K562 (cell line): ENCODE results near the gene CASP5. TPM values are rescaled to one million over a fixed set of nuclear protein-coding genes. Genes with fewer than 3 reads are reported as not detected.

Source experiments
- ATAC-seq: fragments of 200-7000 bp; cut with Tn5 transposase; 3 replicates; pipeline ENCODE4 v1.9.1; 2020; ENCODE audit warnings: moderate library complexity
- BruUV-seq: library from RNA; stranded (reverse); fragments of 400-500 nt; replicated peaks from 2 replicates; lab custom pipeline; 2021; lab: Mats Ljungman, UMichigan
- CTCF ChIA-PET: fragments of 300-600 bp; formaldehyde crosslinking; extraction: SDS; loops from one replicate; lab custom pipeline; 2021; ENCODE audit warnings: low intra/inter-chr PET ratio; lab: Yijun Ruan, JAX
- POLR2A ChIA-PET: fragments of 300-600, 350-650 bp; sonication (Branson Sonifier 250); formaldehyde crosslinking; extraction: SDS; loops from one replicate; lab custom pipeline; 2021; ENCODE audit warnings: antibody characterized with exemption, inconsistent platforms; lab: Yijun Ruan, JAX
- DNase-seq, 4 experiments: peaks; one replicate each; pipeline versions ENCODE4 v3.0.0 to v3.0.0-alpha.2; 2011 to 2018; ENCODE audit warnings: low spot score in 3 of 4, mixed read lengths in 3 of 4; ENCODE audit errors: extremely low read depth in 1 of 4
- FAIRE-seq: peaks from 2 replicates; lab custom pipeline; 2011; peaks lifted over from hg19 to GRCh38; lab: Jason Lieb, UNC
- H2AFZ ChIP-seq: 2 replicates; pipeline ENCODE4 v1.6.0; 2011; ENCODE audit warnings: low read depth, low read length, control low read depth, inconsistent platforms
- H3K27ac ChIP-seq: fragments of 200-600 bp; 3 replicates; pipeline ENCODE4 v1.8.0; 2011; ENCODE audit warnings: low read depth, mild to moderate bottlenecking, control low read depth, inconsistent platforms, low read length, moderate library complexity, mixed read lengths; ENCODE audit errors: extremely low read depth
- H3K27me3 ChIP-seq, 2 experiments: fragments of 300-600 bp in 1 of 2; 2 replicates in 1 of 2; 3 replicates in 1 of 2; pipeline versions ENCODE4 v1.6.0 to v1.8.0; 2011; ENCODE audit warnings: inconsistent platforms in 2 of 2, low read length in 2 of 2, mild to moderate bottlenecking in 1 of 2, mixed read lengths in 1 of 2, moderate library complexity in 1 of 2; ENCODE audit not compliant: control insufficient read depth in 2 of 2, insufficient read depth in 2 of 2
- H3K36me3 ChIP-seq: fragments of 300-600 bp; 3 replicates; pipeline ENCODE4 v1.8.0; 2011; ENCODE audit warnings: mild to moderate bottlenecking, low read length, inconsistent platforms; ENCODE audit not compliant: control insufficient read depth, insufficient read depth
- H3K4me1 ChIP-seq, 2 experiments: fragments of 200-600 bp in 1 of 2; replicated peaks in 1 of 2; 2 replicates in 1 of 2; 3 replicates in 1 of 2; pipeline versions ENCODE4 v1.5.1 to v1.8.0; 2011; ENCODE audit warnings: inconsistent platforms in 2 of 2, low read length in 2 of 2, mild to moderate bottlenecking in 1 of 2, mixed read lengths in 1 of 2, moderate library complexity in 1 of 2; ENCODE audit not compliant: control insufficient read depth in 2 of 2, insufficient read depth in 2 of 2
- H3K4me2 ChIP-seq: 2 replicates; pipeline ENCODE4 v1.6.1; 2011; ENCODE audit warnings: low read length, control low read depth, inconsistent platforms, mixed read lengths; ENCODE audit not compliant: insufficient read depth
- H3K4me3 ChIP-seq: fragments of 200-600 bp; sonication (generic), shearing (Covaris generic); 2 replicates; pipeline ENCODE4 v1.5.1; 2016; ENCODE audit warnings: control low read depth, inconsistent platforms
- H3K79me2 ChIP-seq: fragments of 200-600 bp; 3 replicates; pipeline ENCODE4 v1.8.0; 2011; ENCODE audit warnings: low read length, inconsistent platforms; ENCODE audit not compliant: control insufficient read depth, insufficient read depth
- H3K9ac ChIP-seq, 2 experiments: 2 replicates each; pipeline versions ENCODE4 v1.6.0 to v1.6.1; 2011; ENCODE audit warnings: low read depth in 2 of 2, low read length in 2 of 2, control low read depth in 1 of 2, inconsistent platforms in 1 of 2, mild to moderate bottlenecking in 1 of 2, mixed read lengths in 1 of 2; ENCODE audit not compliant: insufficient read depth in 1 of 2
- H3K9me1 ChIP-seq: one replicate; pipeline ENCODE4 v1.6.0; 2011; ENCODE audit warnings: inconsistent platforms, mild to moderate bottlenecking, low read length, moderate library complexity; ENCODE audit not compliant: control insufficient read depth, insufficient read depth
- H3K9me3 ChIP-seq: replicated peaks from 2 replicates; pipeline ENCODE4 v1.5.1; 2011; ENCODE audit warnings: low read depth, low read length, inconsistent platforms; ENCODE audit not compliant: control insufficient read depth, insufficient read depth
- H4K20me1 ChIP-seq: replicated peaks from 2 replicates; pipeline ENCODE4 v1.6.1; 2011; ENCODE audit warnings: low read length, inconsistent platforms, mixed read lengths; ENCODE audit not compliant: control insufficient read depth, insufficient read depth
- ADNP ChIP-seq: fragments of 200-800 bp; sonication (Bioruptor generic); IDR thresholded peaks from 2 replicates; pipeline ENCODE4 v1.6.1; 2016; ENCODE audit warnings: missing genetic modification characterization, missing compliant biosample characterization
- ATF3 ChIP-seq, 2 experiments: fragments of 450-650 bp in 1 of 2; sonication (generic) in 1 of 2; formaldehyde crosslinking in 1 of 2; IDR thresholded peaks in 1 of 2; conservative IDR thresholded peaks in 1 of 2; 2 replicates each; pipeline versions ENCODE4 v1.6.1 to v1.8.1; 2016 to 2023; ENCODE audit warnings: mild to moderate bottlenecking in 2 of 2, moderate library complexity in 2 of 2, inconsistent platforms in 1 of 2, missing genetic modification reagents in 1 of 2
- CHAMP1 ChIP-seq: fragments of 450-650 bp; IDR thresholded peaks from 2 replicates; pipeline ENCODE4 v1.6.1; 2016; ENCODE audit warnings: mild to moderate bottlenecking
- FOS ChIP-seq: IDR thresholded peaks from 3 replicates; pipeline ENCODE4 v1.6.1; 2011; ENCODE audit not compliant: insufficient read length; ENCODE audit errors: extremely low read depth
- POLR3A ChIP-seq: IDR thresholded peaks from 2 replicates; pipeline ENCODE4 v1.6.1; 2011; ENCODE audit warnings: borderline replicate concordance, mild to moderate bottlenecking, moderate library complexity; ENCODE audit not compliant: insufficient read length, insufficient read depth; ENCODE audit errors: extremely low read depth
- PURB ChIP-seq: sonication (generic); formaldehyde crosslinking; IDR thresholded peaks from 2 replicates; pipeline ENCODE4 v1.9.0; 2021; ENCODE audit warnings: low read depth, mild to moderate bottlenecking, missing genetic modification reagents
- RBFOX2 ChIP-seq: fragments of 200-400 bp; formaldehyde crosslinking; IDR thresholded peaks from 2 replicates; pipeline ENCODE4 v1.6.1; 2017; ENCODE audit warnings: low read depth, mild to moderate bottlenecking, low read length, moderate library complexity
- SREBF1 ChIP-seq: fragments of 150-350 bp; IDR thresholded peaks from 2 replicates; pipeline ENCODE4 v1.6.1; 2014; ENCODE audit warnings: antibody characterized with exemption, low read depth, low read length, borderline replicate concordance
- YBX1 ChIP-seq: fragments of 450-650 bp; IDR thresholded peaks from 2 replicates; pipeline ENCODE4 v1.7.1; 2016; ENCODE audit warnings: mild to moderate bottlenecking
- ZBTB17 ChIP-seq: fragments of 450-650 bp; formaldehyde crosslinking; IDR thresholded peaks from 2 replicates; pipeline ENCODE4 v1.4.0; 2020; ENCODE audit warnings: mild to moderate bottlenecking
- ZC3H4 ChIP-seq: sonication (generic); formaldehyde crosslinking; IDR thresholded peaks from 2 replicates; pipeline ENCODE4 v1.9.0; 2021; ENCODE audit warnings: missing genetic modification reagents, borderline replicate concordance
- ZNF436 ChIP-seq: fragments of 250-450, 450-650 bp; sonication (Bioruptor Pico); formaldehyde crosslinking; IDR thresholded peaks from 2 replicates; pipeline ENCODE4 v1.7.0; 2020; ENCODE audit warnings: mild to moderate bottlenecking
- ZNF444 ChIP-seq: fragments of 250-450 bp; sonication (Bioruptor Pico); IDR thresholded peaks from 2 replicates; pipeline ENCODE4 v1.4.0; 2020; ENCODE audit warnings: mild to moderate bottlenecking, moderate library complexity
- ZNF551 ChIP-seq: fragments of 250-450 bp; sonication (Bioruptor Pico); IDR thresholded peaks from 2 replicates; pipeline ENCODE4 v1.5.0; 2021; ENCODE audit warnings: mild to moderate bottlenecking, moderate library complexity
- WGBS: fragments of 100-300 bp; shearing (Covaris generic); methylation state at CpG from one replicate; pipeline ENCODE4 v1.1.6; 2016; ENCODE audit warnings: low coverage, mixed read lengths; ENCODE audit not compliant: insufficient coverage; ENCODE audit errors: missing lambda C conversion rate; 5-methylcytosine and 5-hydroxymethylcytosine counted together
- in situ Hi-C: fragments of 300-500 bp; cut with MboI; formaldehyde crosslinking; loops from 4 replicates; pipeline ENCODE4 v1.15.0; 2018; ENCODE audit warnings: inconsistent platforms, mixed read lengths
- intact Hi-C: fragments of 100-400 bp; cut with micrococcal nuclease; formaldehyde crosslinking; loops from 2 replicates; pipeline ENCODE4 v1.14.2; 2022
- polyA plus RNA-seq, 8 experiments: library from polyadenylated mRNA; depleted of rRNA in 4 of 8; stranded (reverse) in 5 of 8; unstranded in 3 of 8; fragments of >200 nt; fragmentation: Nextera tagmentation in 2 of 8; fragmentation: Illumina TruSeq in 1 of 8; extraction: Ambion mirVana in 2 of 8; extraction: Trizol in 1 of 8; gene quantifications; 2 replicates each; pipeline versions ENCODE4 v1.2.1 to v1.2.3, GENCODE V29; 2011 to 2014; ENCODE audit warnings: inconsistent platforms in 1 of 8, missing spikeins in 1 of 8
- total RNA-seq, 7 experiments: library from RNA; depleted of rRNA in 6 of 7; stranded (reverse); fragments of >200 nt in 6 of 7; fragmentation: Illumina TruSeq in 2 of 7; extraction: Trizol in 2 of 7; gene quantifications; 2 replicates each; pipeline versions ENCODE4 v1.2.1 to v1.2.3, GENCODE V29; 2011 to 2021; ENCODE audit warnings: low replicate concordance in 1 of 7
- TF ChIP-seq, protein P1 (sequence below), 2 experiments: IDR thresholded peaks in 1 of 2; conservative IDR thresholded peaks in 1 of 2; 2 replicates each; pipeline ENCODE4 v1.6.1; 2016; ENCODE audit warnings: low read depth in 2 of 2, mild to moderate bottlenecking in 1 of 2, missing compliant biosample characterization in 1 of 2, missing genetic modification characterization in 1 of 2, moderate library complexity in 1 of 2

The CASP5 gene
- total and polyA plus RNA-seq, 9 of the 15 experiments (the other 6 are each of a cell fraction or from before 2014, with no cell fraction given) = not detected

GRCh38 chr11:105033781-105034180 is 10.8 kb upstream of the CASP5 start (continued):
- TF ChIP-seq RBFOX2 = no peak
- TF ChIP-seq ATF3 (IDR thresholded peaks at IDR 0.05) = no peak
- no peak for TF ChIP-seq ATF3 (CRISPR knock-in tag; conservative IDR thresholded peaks at IDR 0.05)
- no peak for TF ChIP-seq PURB (CRISPR knock-in tag)
- no peak for TF ChIP-seq YBX1
- TF ChIP-seq, all 486 proteins: peak for 0

GRCh38 chr11:105033343-105033742 is 10.4 kb upstream of the CASP5 start:
- ChIA-PET CTCF (no interaction called here), POLR2A (no interaction called here)
- Histone ChIP-seq H2AFZ (no peak overlapping the region), H3K4me3 (no peak overlapping the region), H3K4me2 (no peak overlapping the region), H3K27ac (no peak overlapping the region), H3K36me3 (no peaks in the 10 kb centered on the region), H3K9me1 (no peaks in the 10 kb centered on the region), H3K27me3 (no peaks in the 10 kb centered on the region), H3K9ac (no peak overlapping the region), H3K9me3 (no peaks in the 10 kb centered on the region), H4K20me1 (no peaks in the 10 kb centered on the region), H3K4me1 (no peaks in the 10 kb centered on the region), H3K79me2 (no peaks in the 10 kb centered on the region)
- ATAC-seq (no peak), DNase-seq (no peak), FAIRE-seq (no peak)
- TF ChIP-seq ZNF551 (no peak), ZC3H4 (CRISPR knock-in tag) (no peak), ZBTB17 (no peak), ADNP (tag) (no peak), POLR3A (no peak), CHAMP1 (no peak), FOS (no peak), ZNF436 (CRISPR knock-in tag) (no peak), SREBF1 (no peak), ZNF444 (CRISPR knock-in tag) (no peak)
- TF ChIP-seq, protein P1, sequence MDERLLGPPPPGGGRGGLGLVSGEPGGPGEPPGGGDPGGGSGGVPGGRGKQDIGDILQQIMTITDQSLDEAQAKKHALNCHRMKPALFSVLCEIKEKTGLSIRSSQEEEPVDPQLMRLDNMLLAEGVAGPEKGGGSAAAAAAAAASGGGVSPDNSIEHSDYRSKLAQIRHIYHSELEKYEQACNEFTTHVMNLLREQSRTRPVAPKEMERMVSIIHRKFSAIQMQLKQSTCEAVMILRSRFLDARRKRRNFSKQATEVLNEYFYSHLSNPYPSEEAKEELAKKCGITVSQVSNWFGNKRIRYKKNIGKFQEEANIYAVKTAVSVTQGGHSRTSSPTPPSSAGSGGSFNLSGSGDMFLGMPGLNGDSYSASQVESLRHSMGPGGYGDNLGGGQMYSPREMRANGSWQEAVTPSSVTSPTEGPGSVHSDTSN (CRISPR knock-in tag; IDR thresholded peaks at IDR 0.05; ENCODE audit: low read depth) = no peak
- TF ChIP-seq, protein P1 (tag; conservative IDR thresholded peaks at IDR 0.05; ENCODE audit: low read depth) = no peak
- BruUV-seq = no TSS peak
- WGBS = 0% methylated on average over 3 of the region's 3 CpGs
- in situ Hi-C loops = no loop called here
- intact Hi-C loops = no loop called here
